ENCODE results near the gene EML1.

The EML1 gene

DNA sequence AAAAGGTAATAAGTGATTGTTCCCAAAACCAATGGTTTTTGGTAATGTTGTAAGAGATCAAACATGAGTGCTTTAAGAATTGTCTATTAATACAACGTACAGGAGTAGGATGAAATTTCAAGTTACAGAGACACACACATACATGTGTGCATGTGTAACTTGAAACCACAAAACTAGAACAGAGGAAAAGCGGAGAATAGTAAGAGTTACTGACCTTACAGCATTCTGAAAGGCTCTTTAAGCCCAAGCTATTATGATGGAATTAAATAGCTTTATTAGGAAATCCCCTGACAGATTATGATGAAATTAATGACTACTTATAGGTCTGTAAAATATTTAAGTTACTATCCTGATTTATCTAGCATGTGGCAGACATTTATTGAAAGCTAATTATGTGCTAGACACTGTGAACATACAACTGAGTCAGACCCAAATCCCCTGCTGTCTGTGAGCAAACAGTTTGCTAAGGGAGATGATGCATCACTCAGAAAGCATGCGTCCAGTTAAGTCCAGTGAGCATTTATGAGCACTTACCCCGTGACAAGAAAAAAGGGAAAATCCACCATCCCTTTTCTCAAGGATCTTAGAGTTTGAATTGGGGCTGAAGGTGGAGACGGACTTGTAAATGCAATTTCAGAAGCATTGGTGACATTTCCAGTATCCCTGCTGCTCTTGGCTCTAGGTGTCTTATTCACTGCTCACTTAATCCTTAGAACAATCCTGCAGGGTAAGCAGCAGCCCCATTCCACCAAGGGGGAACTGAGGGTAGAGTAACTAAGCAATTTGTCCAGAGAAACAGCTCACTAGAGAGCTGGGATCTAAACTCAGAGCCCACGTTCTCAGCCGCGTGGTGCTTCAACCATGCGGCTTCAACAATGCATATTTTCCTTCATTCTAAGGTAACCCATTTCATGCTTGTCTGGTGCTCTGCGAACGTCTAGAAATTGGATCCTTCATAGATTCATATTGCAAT is 117.4 kb downstream of the EML1 start:
- DNase-seq = no peak

DNA sequence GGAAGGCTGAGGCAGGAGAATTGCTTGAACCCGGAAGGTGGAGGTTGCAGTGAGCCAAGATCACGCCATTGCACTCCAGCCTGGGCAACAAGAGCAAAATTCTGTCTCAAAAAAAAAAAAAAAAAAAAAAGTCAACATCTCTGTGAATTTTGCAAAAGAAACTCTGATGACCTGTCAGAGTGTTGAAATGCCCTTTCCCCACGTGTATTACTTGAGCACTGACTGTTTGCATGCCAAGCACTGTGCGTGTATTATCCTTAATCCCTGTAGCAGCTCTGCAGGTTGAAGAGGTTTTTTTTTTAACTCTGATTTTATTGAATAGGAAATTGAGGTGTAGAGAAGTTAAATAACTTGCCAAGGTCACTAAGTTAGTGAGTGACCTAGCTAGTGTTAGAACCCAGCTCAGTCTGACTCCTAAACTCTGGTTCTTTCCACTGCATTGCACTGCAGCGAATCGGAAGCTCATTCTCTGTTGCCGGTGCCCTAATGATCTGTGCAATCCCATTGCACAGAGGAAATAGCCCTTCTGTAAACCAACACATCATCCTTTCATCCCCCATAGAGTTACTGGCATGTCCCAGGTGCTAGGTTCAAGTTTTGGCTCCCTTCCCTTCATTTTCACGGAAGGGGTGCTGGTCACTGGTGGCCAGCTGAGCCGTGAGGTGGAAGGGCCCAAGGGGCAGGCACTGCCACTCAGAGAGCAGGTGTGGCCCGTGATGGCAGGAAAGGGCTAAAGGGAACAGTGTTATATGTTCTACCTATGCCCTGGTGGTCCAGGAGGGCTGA is 122.3 kb downstream of the EML1 start:
- DNase-seq = no peak

DNA sequence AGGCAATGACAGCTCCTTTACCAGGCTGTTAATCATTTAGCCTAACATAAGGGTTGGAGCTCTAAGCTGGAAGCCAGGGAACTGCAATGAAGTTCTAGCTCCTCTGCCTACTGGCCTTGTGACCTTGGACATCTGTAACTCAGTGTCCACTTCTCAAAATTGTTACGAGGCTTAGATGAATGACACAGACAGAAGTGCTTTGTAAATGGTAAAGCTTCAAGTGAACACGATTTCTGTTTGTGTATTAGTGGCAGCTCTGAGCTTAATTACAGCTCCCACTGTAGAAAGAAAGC is 122.8 kb downstream of the EML1 start:
- no peak for DNase-seq

DNA sequence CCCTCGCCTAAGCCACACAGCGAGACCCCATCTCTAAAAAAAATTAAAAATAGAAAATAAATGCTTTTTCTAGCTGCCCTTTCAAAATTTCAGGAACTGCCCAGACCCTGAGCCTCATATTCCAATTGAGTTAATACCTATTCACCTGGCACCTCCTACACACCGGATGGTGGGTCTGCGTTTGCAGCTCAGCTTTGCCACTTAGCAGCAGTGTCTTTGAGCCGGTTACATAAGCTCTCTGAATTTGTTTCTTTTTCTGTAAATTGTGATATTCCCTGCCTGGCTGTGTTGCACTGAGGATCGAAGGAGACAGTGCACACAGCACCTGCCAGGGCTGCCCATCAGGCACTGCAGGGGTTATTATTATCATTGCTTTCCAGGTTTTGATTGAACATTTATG is 125.6 kb downstream of the EML1 start:
- no peak for DNase-seq

DNA sequence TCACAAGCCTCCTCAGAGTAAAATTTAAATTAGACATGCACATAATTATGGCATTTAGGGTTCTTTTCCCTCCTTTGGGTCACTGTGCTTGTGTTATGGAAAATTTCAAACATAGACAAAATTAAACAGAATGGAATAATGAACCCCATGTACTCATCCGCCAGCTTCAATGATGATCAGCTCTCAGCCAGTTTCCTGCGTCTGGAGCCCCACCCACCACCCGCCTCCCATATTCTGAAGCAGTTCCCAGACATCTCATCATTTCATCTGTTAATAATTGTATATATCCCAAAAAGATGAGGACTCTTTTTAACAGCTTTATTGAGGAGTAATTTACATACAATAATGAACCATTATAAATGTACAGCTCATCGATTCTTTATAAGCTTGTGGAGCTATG is 128.2 kb downstream of the EML1 start:
- no peak for DNase-seq

DNA sequence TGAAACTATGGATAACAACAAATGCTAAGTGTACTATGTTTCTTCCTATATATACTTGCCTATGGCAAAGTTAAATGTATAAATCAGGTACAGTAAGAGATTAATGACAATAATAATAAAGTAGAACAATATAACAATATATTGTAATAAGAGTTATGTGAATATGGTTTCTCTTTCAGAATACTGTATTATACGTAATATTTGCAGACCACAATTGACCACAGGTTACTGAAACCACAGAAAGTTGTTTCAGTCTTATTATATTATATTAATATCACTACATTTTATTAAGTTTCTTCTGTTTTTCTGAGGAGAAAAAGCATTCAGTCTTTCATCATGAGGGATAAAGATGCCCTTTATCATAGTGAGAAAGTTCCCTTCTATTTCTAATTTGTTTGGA is 131.2 kb downstream of the EML1 start:
- no peak for DNase-seq

DNA sequence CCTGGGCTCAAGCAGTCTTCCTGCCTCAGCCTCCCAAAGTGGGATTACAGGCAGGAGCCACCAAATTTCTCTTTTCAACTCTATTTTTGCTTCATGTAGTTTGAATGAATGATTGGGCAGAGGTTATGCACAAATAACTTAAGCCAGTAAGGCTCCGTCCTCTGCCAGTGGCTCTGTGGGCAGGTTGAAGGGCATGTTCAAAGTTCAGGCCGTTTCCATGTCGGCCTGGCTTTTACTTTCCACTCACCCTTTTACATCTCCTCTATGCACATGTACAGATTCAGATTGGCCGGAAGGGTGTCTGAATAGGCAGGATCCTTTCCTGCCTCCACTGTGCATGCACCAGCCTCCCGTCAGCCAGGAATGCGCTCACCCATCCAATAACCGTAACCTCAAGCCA is 132.3 kb downstream of the EML1 start:
- no peak for DNase-seq

DNA sequence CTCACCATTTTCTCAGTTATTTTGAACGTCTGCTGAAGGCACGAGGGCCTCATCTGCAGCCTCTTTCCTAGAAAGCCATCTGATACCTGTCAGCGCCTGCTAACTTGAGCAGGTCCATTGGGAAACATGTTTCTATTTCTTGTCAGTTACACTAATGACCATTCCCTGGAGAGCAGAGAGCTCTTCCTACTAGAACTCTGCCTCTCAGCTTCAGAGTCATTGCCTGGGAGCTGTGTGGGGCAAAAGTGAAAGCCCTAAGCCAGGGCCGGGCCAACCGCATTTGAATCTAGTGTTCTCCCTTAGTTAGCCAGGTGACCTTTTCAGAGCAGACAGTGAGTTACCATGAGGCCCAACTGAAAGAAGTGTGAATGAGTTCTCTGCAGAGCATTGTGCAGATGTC is 135.8 kb downstream of the EML1 start:
- no peak for DNase-seq

DNA sequence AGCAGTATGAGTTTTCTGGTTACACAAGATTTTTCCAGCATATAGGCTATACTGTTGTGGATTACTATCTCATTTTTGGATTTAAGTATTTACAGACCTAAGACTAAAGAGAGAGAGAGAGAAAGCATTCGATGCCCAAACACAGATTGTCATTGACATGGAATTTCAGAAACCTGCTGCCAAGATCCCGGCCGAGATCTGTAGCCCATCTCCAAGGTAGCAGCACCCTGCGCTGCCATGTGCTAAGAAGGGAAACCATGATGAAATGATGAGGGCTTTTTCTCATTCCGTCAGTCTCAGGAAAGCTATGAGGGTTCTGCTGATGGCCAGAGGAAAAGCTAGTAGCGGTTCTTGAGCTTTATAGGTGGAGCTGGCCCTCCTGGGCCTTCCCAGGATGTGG is 136.4 kb downstream of the EML1 start:
- no peak for DNase-seq

DNA sequence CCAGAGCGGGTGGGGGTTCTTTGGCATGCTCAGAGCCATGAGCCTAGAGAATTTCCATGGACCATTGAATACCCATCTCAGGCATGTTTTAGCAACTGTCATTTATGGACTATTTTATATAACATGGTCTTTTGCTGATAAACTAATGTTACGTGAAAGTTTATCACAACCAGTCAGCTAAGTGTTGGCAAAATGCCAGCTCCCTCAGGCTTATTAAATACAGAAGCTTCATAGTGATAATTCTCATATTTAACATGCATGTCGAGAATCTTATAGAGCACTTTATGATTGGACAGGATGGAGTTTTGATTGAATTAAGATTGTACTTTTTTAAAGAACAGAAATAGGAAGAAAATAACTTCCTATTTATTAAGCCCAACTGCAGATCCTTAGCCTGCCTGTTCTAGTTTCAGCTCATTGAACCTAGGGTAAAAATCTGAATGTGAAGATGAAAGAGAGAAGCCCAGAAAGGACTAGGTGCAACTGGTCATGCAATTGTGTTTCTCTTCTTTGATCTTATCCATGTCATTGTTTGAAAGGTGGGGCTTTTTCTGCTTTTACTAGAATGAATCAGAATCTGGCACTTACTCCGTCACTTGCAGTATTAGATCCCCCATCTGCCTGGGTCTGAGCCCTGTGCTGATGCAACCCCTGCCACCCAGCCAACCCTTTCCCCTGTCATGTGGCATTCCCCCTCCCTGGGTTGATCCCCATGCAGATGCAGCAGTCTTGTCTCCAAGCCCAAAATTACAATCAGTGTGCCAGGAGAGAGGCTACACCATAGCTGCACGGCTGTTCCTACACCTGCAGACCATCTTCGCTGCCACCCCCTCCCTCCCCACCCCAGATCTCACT is 137.4 kb downstream of the EML1 start:
- DNase-seq = no peak

DNA sequence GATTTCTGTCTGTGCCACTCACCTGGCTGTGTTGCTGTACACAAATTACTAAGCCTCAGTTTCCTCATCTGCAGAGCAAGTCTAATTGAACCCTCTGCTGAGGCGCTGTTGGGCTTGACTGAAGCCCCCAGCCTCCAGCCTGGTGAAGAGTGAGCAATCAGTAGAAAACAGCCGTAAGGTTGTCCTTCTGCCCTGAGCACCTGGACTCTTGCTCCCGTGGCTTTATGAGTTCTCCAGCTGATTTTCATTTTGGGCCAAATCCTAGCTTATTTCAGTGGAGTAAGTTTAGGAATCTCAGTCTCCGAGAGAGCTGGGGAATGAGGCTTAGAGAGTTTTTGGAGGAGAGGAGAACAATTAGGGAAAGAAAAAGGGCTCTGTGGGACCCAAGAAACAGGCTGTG is 138.1 kb downstream of the EML1 start:
- no peak for DNase-seq

DNA sequence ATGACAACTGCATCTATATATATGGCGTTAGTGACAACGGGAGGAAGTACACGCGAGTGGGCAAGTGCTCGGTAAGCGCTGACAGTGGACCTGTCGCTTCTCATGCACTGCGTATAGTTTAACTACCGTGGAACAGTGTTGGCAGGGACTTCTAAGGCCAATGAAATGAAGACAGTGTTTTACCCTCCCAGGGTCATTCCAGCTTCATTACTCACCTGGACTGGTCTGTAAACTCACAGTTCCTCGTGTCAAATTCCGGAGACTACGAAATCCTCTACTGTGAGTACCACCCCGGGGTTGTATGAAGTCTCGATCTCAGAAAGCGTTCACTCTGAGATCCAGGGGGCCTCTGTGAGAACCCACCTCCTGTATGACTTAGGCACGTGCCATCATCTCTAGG is 142.8 kb downstream of the EML1 start:
- no peak for DNase-seq

DNA sequence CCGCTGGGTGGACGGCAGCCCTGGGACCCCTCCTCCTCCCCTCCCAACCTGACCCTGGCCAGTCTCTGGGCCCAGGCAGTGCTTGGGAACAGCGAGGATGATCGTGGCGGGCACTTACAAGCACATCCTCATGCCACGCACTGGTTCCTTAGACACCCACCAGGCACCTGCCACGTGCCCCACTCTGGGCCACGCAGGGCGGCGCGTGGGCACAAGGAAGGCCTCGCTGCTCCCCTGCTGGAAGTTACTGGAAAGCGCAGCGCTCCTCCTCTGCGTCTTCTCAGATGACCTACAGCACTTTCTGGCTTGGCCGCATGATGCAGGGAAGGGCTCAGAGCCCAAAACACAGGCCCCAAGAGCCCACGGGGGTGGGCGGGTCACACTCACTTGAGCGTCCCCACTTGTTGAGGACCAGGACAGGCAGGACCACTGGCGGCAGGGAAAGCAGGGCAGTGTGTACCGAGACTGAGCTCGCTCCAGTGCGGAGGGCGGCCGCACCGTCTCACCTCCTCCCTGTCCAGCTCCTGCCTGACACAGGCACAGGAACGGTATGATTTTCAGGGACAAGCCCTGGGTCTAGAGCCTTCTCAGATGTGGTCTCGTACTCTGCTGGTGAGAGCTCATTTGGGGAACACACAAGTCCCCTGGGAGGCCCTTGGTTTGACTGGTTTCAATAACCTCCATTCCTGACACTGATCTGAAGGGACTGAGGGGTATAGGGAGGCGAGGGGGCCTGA is 143.7 kb downstream of the EML1 start:
- DNase-seq = no peak

DNA sequence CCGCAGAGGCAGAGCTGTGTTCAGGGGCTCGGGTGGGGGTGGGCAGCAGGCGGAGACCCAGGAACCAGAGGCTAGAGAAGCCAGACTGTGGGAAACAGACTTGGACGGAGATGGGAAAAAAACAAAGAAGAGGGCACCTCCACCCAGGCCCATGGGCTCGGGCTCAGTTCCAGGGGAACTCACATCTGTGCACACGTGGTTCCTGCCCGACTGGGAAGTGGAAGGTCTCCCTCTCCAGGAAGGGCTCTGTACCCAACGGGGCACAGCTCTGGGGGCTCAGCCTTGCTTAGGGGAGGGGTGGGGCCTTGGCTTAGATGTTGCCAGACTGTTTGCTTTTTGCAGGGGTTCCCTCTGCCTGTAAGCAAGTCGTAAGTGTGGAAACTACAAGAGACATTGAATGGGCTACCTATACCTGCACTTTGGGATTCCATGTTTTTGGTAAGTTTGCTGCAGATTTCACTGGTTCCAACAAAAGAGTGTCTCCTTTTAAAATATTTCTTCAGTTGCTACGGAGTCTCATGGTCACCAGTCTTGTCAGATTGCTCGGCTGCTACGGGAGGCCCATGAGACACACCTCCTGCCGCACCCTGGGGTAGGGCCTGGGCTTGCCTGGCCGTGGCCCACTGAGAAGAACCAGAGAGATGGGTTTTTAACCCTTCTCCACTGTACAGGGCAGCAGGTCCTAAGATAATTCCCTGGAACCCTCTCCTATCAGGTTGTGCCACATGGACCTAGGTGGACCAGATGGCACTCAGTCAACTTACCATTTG is 144.4 kb downstream of the EML1 start:
- no peak for DNase-seq

DNA sequence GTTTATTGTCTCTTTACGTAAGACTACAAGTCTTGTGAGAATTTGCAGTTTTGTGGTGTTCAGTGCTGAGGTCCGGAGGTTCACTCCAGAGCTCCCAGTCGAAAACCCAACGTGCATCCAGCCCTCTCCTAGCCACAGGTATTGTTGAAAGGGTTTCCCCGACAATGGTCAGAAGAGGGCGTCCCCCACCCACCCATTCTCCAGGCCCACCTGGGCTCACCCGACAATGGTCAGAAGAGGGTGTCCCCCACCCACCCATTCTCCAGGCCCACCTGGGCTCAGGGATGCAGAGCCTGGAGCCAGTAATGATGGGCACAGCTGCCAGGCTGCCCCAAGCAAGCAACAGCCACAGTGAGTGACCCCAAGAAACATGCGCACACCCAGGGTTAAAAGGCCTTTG is 145.2 kb downstream of the EML1 start:
- no peak for DNase-seq

DNA sequence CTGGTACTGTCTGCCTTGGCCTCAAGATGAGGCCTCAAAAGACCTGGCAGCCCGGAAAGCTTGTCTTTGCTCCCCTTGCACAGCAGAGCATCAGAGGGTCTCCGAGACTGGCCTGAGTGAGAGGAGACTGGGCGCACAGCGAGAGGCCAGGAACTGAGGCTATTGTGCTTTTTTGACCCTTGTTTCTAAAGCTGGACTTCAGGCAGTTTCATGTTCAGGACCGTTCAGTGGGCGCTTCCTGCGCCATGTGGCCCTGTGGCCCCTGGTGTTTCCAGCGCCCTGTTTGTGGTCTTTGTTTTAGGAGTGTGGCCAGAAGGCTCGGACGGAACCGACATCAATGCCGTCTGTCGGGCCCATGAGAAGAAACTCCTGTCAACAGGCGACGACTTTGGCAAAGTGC is 145.7 kb downstream of the EML1 start:
- DNase-seq = no peak

DNA sequence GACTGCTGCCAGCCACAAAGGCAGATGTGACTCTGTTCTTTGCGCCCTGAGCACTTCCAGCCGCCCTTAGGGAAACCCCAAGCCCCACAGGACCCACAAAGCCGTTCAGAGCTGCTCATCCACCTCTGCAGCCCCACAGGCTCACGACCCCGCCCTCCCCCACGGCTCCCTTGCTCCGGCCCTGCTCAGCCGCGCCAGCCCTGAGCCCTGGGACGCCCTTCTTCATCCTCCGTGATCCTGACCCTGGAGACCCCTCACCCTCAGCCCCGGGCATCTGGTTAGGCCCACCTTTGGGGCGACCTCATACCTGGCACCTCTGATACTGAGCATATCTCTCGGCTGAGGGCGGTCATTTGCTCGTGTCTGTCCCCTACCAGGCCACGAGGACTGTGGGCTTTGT is 146.2 kb downstream of the EML1 start:
- no peak for DNase-seq

DNA sequence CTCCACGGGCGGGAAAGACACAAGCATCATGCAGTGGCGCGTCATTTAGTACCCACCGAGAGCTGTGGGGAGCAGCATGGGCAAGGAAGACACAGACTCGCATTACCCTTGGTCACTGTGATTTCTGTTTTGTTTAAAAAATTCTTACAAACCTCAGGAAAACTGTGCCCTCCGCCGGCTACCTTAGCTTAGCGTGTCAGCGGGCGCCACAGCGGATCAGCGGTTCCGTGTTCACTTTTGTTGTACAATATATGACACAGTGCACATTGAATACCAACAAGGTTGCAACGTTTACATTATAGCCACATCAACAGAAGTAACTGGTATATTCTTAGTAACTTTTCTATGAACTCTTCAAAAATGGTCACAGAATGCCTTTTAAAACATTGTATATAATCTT is 146.9 kb downstream of the EML1 start:
- no peak for DNase-seq

DNA sequence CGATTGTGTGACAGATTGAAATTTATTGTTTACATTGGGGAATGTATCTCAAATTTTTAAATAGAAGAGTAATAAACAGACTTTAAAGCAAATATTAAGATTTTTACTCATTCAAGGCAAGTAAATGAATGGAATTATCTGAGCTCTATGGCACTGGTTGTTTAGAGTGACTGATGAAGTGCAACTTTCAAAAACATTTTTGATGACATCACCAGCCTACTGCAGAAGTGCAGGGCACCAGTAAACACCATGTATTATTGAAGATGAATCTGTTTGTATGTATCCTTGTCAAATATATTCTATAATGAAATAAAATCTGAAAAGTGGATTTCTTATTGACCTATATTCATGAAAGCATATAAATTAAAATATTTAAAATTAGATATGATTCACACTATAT is 148.0 kb downstream of the EML1 start:
- DNase-seq = no peak

DNA sequence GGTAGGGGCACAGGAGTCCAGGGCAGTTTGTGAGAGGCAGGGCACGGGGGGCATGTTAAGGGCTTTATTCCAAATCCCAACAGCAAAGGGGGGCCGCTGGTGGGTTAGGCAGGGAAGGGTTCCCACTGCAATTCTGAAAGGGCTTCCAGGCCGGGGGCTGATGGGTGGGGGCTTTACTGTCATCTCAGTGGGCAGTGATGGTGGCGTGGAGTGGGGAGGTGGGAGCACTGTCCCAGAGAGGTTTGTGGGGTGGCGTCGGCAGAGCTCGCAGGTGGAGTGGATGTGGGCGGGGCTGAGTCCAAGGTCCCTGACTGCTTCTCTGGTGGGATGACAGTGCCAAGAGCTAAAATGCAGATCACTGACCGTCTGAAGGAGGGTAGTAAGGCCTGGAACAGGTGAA is 150.4 kb downstream of the EML1 start:
- DNase-seq = no peak

DNA sequence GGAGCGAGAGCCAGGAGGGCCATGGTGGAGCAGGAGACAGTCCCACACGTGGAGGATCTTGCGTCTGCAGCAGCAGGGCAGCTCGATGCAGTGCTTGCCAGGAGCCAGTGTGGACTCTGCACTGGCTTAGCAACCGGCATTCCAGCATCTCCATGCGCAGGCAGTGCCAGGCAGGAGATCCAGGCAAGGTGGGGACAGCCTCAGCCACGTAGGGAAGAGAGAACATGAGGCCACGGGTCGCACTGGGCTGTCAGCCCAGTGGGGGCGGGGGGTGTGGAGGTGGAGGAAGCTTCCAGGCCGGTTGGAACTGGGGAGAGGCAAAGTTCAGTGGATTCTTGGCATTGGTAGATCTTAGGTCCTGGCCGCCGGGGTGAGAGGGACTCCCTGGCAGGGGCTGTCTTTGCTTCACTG is 151.0 kb downstream of the EML1 start:
- no peak for DNase-seq

Data from NCI-H510A treated with DMSO at 0.1 percent for 48 hours (cell line).